Measurements from ENCODE around the gene AUP1. TPM values are rescaled to one million over a fixed set of nuclear protein-coding genes. Genes with fewer than 3 reads are reported as not detected.
"Not testable (repeated sequence)": the region's sequence is repeated elsewhere in the genome, so short reads cannot be mapped to it uniquely, and the experiment has no call there.

Gene AUP1
- total and polyA plus RNA-seq, 9 of the 15 experiments (the other 6 are each of a cell fraction or from before 2014, with no cell fraction given), result 70.7 to 245 (median 165) TPM

- ATAC-seq; FAIRE-seq; BruUV-seq (replicated peaks); H3K4me3 ChIP-seq; H3K9me3 ChIP-seq (replicated peaks; ENCODE audit: control insufficient read depth, insufficient read depth, low read depth, low read length); intact Hi-C loops (cut with micrococcal nuclease); H3K9me1 ChIP-seq (ENCODE audit: control insufficient read depth, insufficient read depth, low read length); H2AFZ ChIP-seq (ENCODE audit: low read depth, low read length); in situ Hi-C loops (cut with MboI); POLR2A ChIA-PET; H3K27ac ChIP-seq (ENCODE audit: extremely low read depth, low read depth, low read length); H3K4me2 ChIP-seq (ENCODE audit: insufficient read depth, low read length); H3K79me2 ChIP-seq (ENCODE audit: control insufficient read depth, insufficient read depth, low read length); CTCF ChIA-PET (ENCODE audit: low intra/inter-chr PET ratio); DNase-seq (ENCODE audit: extremely low read depth in 1 of 4, low spot score in 3 of 4); H4K20me1 ChIP-seq (replicated peaks; ENCODE audit: control insufficient read depth, insufficient read depth, low read length): not testable (repeated sequence)
- peaks cover 15% of the 10 kb centered on the region; the same call in 1 of the 3 replicates for H3K36me3 ChIP-seq (ENCODE audit: control insufficient read depth, insufficient read depth, low read length)
- WGBS (ENCODE audit: insufficient coverage, low coverage, missing lambda C conversion rate), result 40% methylated on average over 1 of the region's 1 CpG
- peak; percentile 78 for TF ChIP-seq ZNF263 (CRISPR knock-in tag; IDR thresholded peaks at IDR 0.05; ENCODE audit: borderline replicate concordance)
- peak overlapping the region in 1 of 2 experiments; percentile 81; a peak in 1 of 4 replicates for H3K9ac ChIP-seq (ENCODE audit: insufficient read depth in 1 of 2, low read depth in 2 of 2, low read length in 2 of 2)
- peaks cover 10 to 16% of the 10 kb centered on the region in 2 experiments; a peak in 4 of 5 replicates for H3K4me1 ChIP-seq (replicated peaks in 1 of 2; ENCODE audit: control insufficient read depth in 2 of 2, insufficient read depth in 2 of 2, low read length in 2 of 2)
- H3K27me3 ChIP-seq (ENCODE audit: control insufficient read depth in 2 of 2, insufficient read depth in 2 of 2, low read length in 2 of 2), result peaks cover 0 to 16% of the 10 kb centered on the region in 2 experiments; a peak in 3 of 5 replicates
Observed at GRCh38 chr2:74561022-74561421, 31.5 kb upstream of the AUP1 start.

GRCh38 chr2:74560591-74560990 lies 31.1 kb upstream of the AUP1 start:
- H3K4me1 ChIP-seq (replicated peaks in 1 of 2; ENCODE audit: control insufficient read depth in 2 of 2, insufficient read depth in 2 of 2, low read length in 2 of 2), result peaks cover 13 to 20% of the 10 kb centered on the region in 2 experiments; a peak in 4 of 5 replicates
- in situ Hi-C loops (cut with MboI), result no loop called here
- no peaks in the 10 kb centered on the region for H3K9me3 ChIP-seq (replicated peaks; ENCODE audit: control insufficient read depth, insufficient read depth, low read depth, low read length)
- peak overlapping the region in 1 of 2 experiments; percentile 81; a peak in 2 of 4 replicates for H3K9ac ChIP-seq (ENCODE audit: insufficient read depth in 1 of 2, low read depth in 2 of 2, low read length in 2 of 2)
- 29% methylated on average over 6 of the region's 6 CpGs for WGBS (ENCODE audit: insufficient coverage, low coverage, missing lambda C conversion rate)
- H3K27ac ChIP-seq (ENCODE audit: extremely low read depth, low read depth, low read length), result no peak overlapping the region
- intact Hi-C loops (cut with micrococcal nuclease), result no loop called here
- DNase-seq (ENCODE audit: extremely low read depth in 1 of 4, low spot score in 3 of 4), result no peak
- FAIRE-seq, result no peak
- BruUV-seq (replicated peaks), result no TSS peak
- H3K9me1 ChIP-seq (ENCODE audit: control insufficient read depth, insufficient read depth, low read length), result no peaks in the 10 kb centered on the region
- CTCF ChIA-PET (ENCODE audit: low intra/inter-chr PET ratio), result no interaction called here
- no peak for TF ChIP-seq BDP1 (IDR thresholded peaks at IDR 0.05; ENCODE audit: insufficient read depth, insufficient read length)
- no peak for TF ChIP-seq SAP30 (IDR thresholded peaks at IDR 0.05; ENCODE audit: borderline replicate concordance, insufficient read depth, low read depth, low read length, poor library complexity, severe bottlenecking)
- TF ChIP-seq ZNF398 (CRISPR knock-in tag; IDR thresholded peaks at IDR 0.05), result no peak
- H3K27me3 ChIP-seq (ENCODE audit: control insufficient read depth in 2 of 2, insufficient read depth in 2 of 2, low read length in 2 of 2), result peaks cover 0 to 16% of the 10 kb centered on the region in 2 experiments; a peak in 3 of 5 replicates
- peaks cover 17% of the 10 kb centered on the region; the same call in 1 of the 3 replicates for H3K36me3 ChIP-seq (ENCODE audit: control insufficient read depth, insufficient read depth, low read length)
- no peak overlapping the region for H2AFZ ChIP-seq (ENCODE audit: low read depth, low read length)
- H3K4me3 ChIP-seq, result no peak overlapping the region
- H3K4me2 ChIP-seq (ENCODE audit: insufficient read depth, low read length), result no peak overlapping the region
- no peaks in the 10 kb centered on the region for H4K20me1 ChIP-seq (replicated peaks; ENCODE audit: control insufficient read depth, insufficient read depth, low read length)
- POLR2A ChIA-PET, result interaction anchor here (0.5 to 0.6 kb wide), 2 partner anchors 12 to 1192 kb away, joined by 3 read pairs; no protein-coding TSS in a partner anchor
- no peak for ATAC-seq
- peaks cover 5% of the 10 kb centered on the region; the same call in 2 of the 3 replicates for H3K79me2 ChIP-seq (ENCODE audit: control insufficient read depth, insufficient read depth, low read length)

All from K562 (cell line).